IMR-90 (cell line): ENCODE data around the gene TMEM229A. TPM values are rescaled to one million over a fixed set of nuclear protein-coding genes. Genes with fewer than 3 reads are reported as not detected.

Experiments
- ATAC-seq: fragments of 200-7000 bp; cut with Tn5 transposase; 2 replicates; pipeline ENCODE4 v1.9.1; 2020; ENCODE audit warnings: low read depth, mild to moderate bottlenecking, moderate library complexity
- BruUV-seq: library from RNA; stranded (reverse); fragments of 400-500 nt; replicated peaks from 2 replicates; lab custom pipeline; 2021; lab: Mats Ljungman, UMichigan
- CTCF ChIA-PET: fragments of 300-600 bp; formaldehyde crosslinking; extraction: SDS; loops from one replicate; lab custom pipeline; 2021; ENCODE audit warnings: antibody characterized with exemption; lab: Yijun Ruan, JAX
- POLR2A ChIA-PET: fragments of 300-600 bp; sonication (Branson Sonifier 250); formaldehyde crosslinking; loops from one replicate; lab custom pipeline; 2022; ENCODE audit warnings: antibody characterized with exemption; ENCODE audit not compliant: unreplicated experiment; lab: Charles Lee
- DNase-seq: peaks from one replicate; pipeline ENCODE4 v3.0.0; 2013
- H2AFZ ChIP-seq: replicated peaks from 2 replicates; pipeline ENCODE3; 2013; ENCODE audit warnings: low read length, mild to moderate bottlenecking; ENCODE audit not compliant: poor library complexity
- H2AK5ac ChIP-seq: 2 replicates; pipeline ENCODE4 v1.6.1; 2013; ENCODE audit warnings: low read depth, low read length, inconsistent platforms
- H2AK9ac ChIP-seq: replicated peaks from 2 replicates; pipeline ENCODE3; 2013; ENCODE audit warnings: mild to moderate bottlenecking, low read depth, low read length, moderate library complexity; ENCODE audit not compliant: poor library complexity
- H2BK120ac ChIP-seq: 2 replicates; pipeline ENCODE4 v1.6.1; 2013; ENCODE audit warnings: low read depth, low read length, inconsistent platforms
- H2BK15ac ChIP-seq: 3 replicates; pipeline ENCODE4 v1.6.1; 2013; ENCODE audit warnings: low read depth, low read length, inconsistent platforms
- H2BK20ac ChIP-seq: 2 replicates; pipeline ENCODE4 v1.6.1; 2013; ENCODE audit warnings: low read depth, mild to moderate bottlenecking, inconsistent platforms, low read length, moderate library complexity
- H2BK5ac ChIP-seq: 2 replicates; pipeline ENCODE4 v1.6.1; 2013; ENCODE audit warnings: mild to moderate bottlenecking, low read depth, low read length, inconsistent platforms; ENCODE audit not compliant: poor library complexity, severe bottlenecking
- H3K14ac ChIP-seq: replicated peaks from 2 replicates; pipeline ENCODE4 v1.6.1; 2013; ENCODE audit warnings: low read depth, low read length, inconsistent platforms
- H3K18ac ChIP-seq: 2 replicates; pipeline ENCODE4 v1.6.1; 2013; ENCODE audit warnings: low read depth, low read length, control low read depth
- H3K23ac ChIP-seq: 2 replicates; pipeline ENCODE4 v1.6.1; 2013; ENCODE audit warnings: low read depth, low read length, inconsistent platforms
- H3K27ac ChIP-seq: 2 replicates; pipeline ENCODE4 v1.5.1; 2013; ENCODE audit warnings: mild to moderate bottlenecking, control low read depth, low read length; ENCODE audit not compliant: insufficient read depth
- H3K27me3 ChIP-seq: 2 replicates; pipeline ENCODE4 v1.6.1; 2013; ENCODE audit warnings: low read length; ENCODE audit not compliant: control insufficient read depth, insufficient read depth
- H3K36me3 ChIP-seq: 2 replicates; pipeline ENCODE4 v1.6.1; 2013; ENCODE audit warnings: low read length, mixed read lengths; ENCODE audit not compliant: control insufficient read depth, insufficient read depth
- H3K4ac ChIP-seq: 2 replicates; pipeline ENCODE4 v1.6.1; 2013; ENCODE audit warnings: low read depth, low read length, inconsistent platforms
- H3K4me1 ChIP-seq: 2 replicates; pipeline ENCODE4 v1.6.1; 2013; ENCODE audit warnings: low read length, mixed read lengths; ENCODE audit not compliant: control insufficient read depth, insufficient read depth
- H3K4me2 ChIP-seq: 2 replicates; pipeline ENCODE4 v1.6.1; 2013; ENCODE audit warnings: low read depth, mild to moderate bottlenecking, control low read depth, low read length, moderate library complexity
- H3K4me3 ChIP-seq: 2 replicates; pipeline ENCODE4 v1.5.1; 2013; ENCODE audit warnings: low read depth, mild to moderate bottlenecking, control low read depth, low read length, moderate library complexity; ENCODE audit not compliant: insufficient read depth
- H3K56ac ChIP-seq: 2 replicates; pipeline ENCODE4 v1.6.1; 2013; ENCODE audit warnings: low read length, inconsistent platforms; ENCODE audit not compliant: insufficient read depth; ENCODE audit errors: extremely low read depth
- H3K79me1 ChIP-seq, 2 experiments: 2 replicates each; pipeline ENCODE4 v1.6.1; 2013; ENCODE audit warnings: low read length in 2 of 2, inconsistent platforms in 1 of 2, low read depth in 1 of 2
- H3K9ac ChIP-seq: 2 replicates; pipeline ENCODE4 v1.6.1; 2013; ENCODE audit warnings: low read depth, low read length, control low read depth
- H3K9me1 ChIP-seq: 2 replicates; pipeline ENCODE4 v1.6.1; 2013; ENCODE audit warnings: low read length, inconsistent platforms; ENCODE audit not compliant: insufficient read depth
- H3K9me3 ChIP-seq: 2 replicates; pipeline ENCODE4 v1.6.1; 2013; ENCODE audit warnings: low read length; ENCODE audit not compliant: control insufficient read depth, insufficient read depth
- H4K20me1 ChIP-seq: 2 replicates; pipeline ENCODE4 v1.6.1; 2013; ENCODE audit warnings: low read length, inconsistent platforms; ENCODE audit not compliant: insufficient read depth
- H4K5ac ChIP-seq: 2 replicates; pipeline ENCODE4 v1.6.1; 2013; ENCODE audit warnings: mild to moderate bottlenecking, low read depth, low read length, control low read depth
- H4K8ac ChIP-seq, 2 experiments: 2 replicates each; pipeline ENCODE4 v1.6.1; 2013; ENCODE audit warnings: low read depth in 2 of 2, low read length in 2 of 2, control low read depth in 1 of 2, inconsistent platforms in 1 of 2
- H4K91ac ChIP-seq: 2 replicates; pipeline ENCODE4 v1.6.1; 2013; ENCODE audit warnings: low read depth, low read length, inconsistent platforms; ENCODE audit not compliant: insufficient read depth
- BHLHE40 ChIP-seq: fragments of 150-350 bp; IDR thresholded peaks from 2 replicates; pipeline ENCODE4 v1.6.1; 2016; ENCODE audit warnings: mild to moderate bottlenecking, low read depth, low read length
- CEBPB ChIP-seq: IDR thresholded peaks from 2 replicates; pipeline ENCODE4 v1.6.1; 2012; ENCODE audit warnings: low read depth, low read length, improper control_type of control experiment
- CHD1 ChIP-seq: IDR thresholded peaks from 2 replicates; pipeline ENCODE4 v1.6.1; 2012; ENCODE audit warnings: low read depth, low read length, improper control_type of control experiment
- FOS ChIP-seq: fragments of 150-350 bp; IDR thresholded peaks from 2 replicates; pipeline ENCODE4 v1.6.1; 2016; ENCODE audit warnings: low read depth, low read length
- MAFK ChIP-seq: IDR thresholded peaks from 2 replicates; pipeline ENCODE4 v1.6.1; 2012; ENCODE audit warnings: low read depth, low read length, improper control_type of control experiment
- MAZ ChIP-seq: IDR thresholded peaks from 2 replicates; pipeline ENCODE4 v1.6.1; 2012; ENCODE audit warnings: low read depth, mild to moderate bottlenecking, low read length, improper control_type of control experiment, moderate library complexity, borderline replicate concordance
- MXI1 ChIP-seq: IDR thresholded peaks from 2 replicates; pipeline ENCODE4 v1.6.1; 2012; ENCODE audit warnings: low read depth, mild to moderate bottlenecking, low read length, moderate library complexity, borderline replicate concordance
- NFE2L2 ChIP-seq: fragments of 150-350 bp; IDR thresholded peaks from 2 replicates; pipeline ENCODE4 v1.6.1; 2016; ENCODE audit warnings: low read depth, mild to moderate bottlenecking, low read length
- POLR2A ChIP-seq: IDR thresholded peaks from 2 replicates; pipeline ENCODE4 v1.6.1; 2012; ENCODE audit warnings: mild to moderate bottlenecking, low read depth, low read length
- RAD21 ChIP-seq: IDR thresholded peaks from 2 replicates; pipeline ENCODE4 v1.6.1; 2012; ENCODE audit warnings: low read length, improper control_type of control experiment
- RCOR1 ChIP-seq: IDR thresholded peaks from 2 replicates; pipeline ENCODE4 v1.6.1; 2012; ENCODE audit warnings: mild to moderate bottlenecking, low read length, improper control_type of control experiment; ENCODE audit not compliant: insufficient replicate concordance
- RFX5 ChIP-seq: IDR thresholded peaks from 2 replicates; pipeline ENCODE4 v1.8.0; 2012; ENCODE audit warnings: low read depth, mild to moderate bottlenecking, low read length, moderate library complexity
- SMC3 ChIP-seq: fragments of 150-350 bp; IDR thresholded peaks from 2 replicates; pipeline ENCODE4 v1.6.1; 2016; ENCODE audit warnings: low read depth, mild to moderate bottlenecking, antibody characterized with exemption, low read length, moderate library complexity
- WGBS, 2 experiments: methylation state at CpG; one replicate each; pipeline versions ENCODE4 v1.1.5 to v1.1.7; 2013; ENCODE audit warnings: missing lambda C conversion rate in 2 of 2; ENCODE audit not compliant: insufficient read length in 1 of 2; ENCODE audit errors: extremely low coverage in 2 of 2; 5-methylcytosine and 5-hydroxymethylcytosine counted together
- dilution Hi-C: fragments of 300-500 bp; cut with HindIII; formaldehyde crosslinking; loops from one replicate; pipeline ENCODE4 v1.14.3; 2018; ENCODE audit warnings: low sequenced_read_pairs; ENCODE audit not compliant: unreplicated experiment
- in situ Hi-C: fragments of 300-500 bp; cut with MboI; formaldehyde crosslinking; loops from 3 replicates; pipeline ENCODE4 v1.14.3; 2019; ENCODE audit warnings: low sequenced_read_pairs, inconsistent platforms, mixed read lengths
- intact Hi-C: fragments of 100-400 bp; cut with micrococcal nuclease; formaldehyde crosslinking; loops from 2 replicates; pipeline ENCODE4 v1.10.0; 2022
- polyA plus RNA-seq, 3 experiments: library from polyadenylated mRNA; depleted of rRNA; stranded (reverse); fragments of >200 nt; gene quantifications; 2 replicates each; pipeline ENCODE4 v1.2.3, GENCODE V29; 2012; ENCODE audit warnings: low replicate concordance in 1 of 3
- total RNA-seq: library from RNA; depleted of rRNA; stranded (reverse); fragments of >200 nt; gene quantifications from 2 replicates; pipeline ENCODE4 v1.2.3, GENCODE V29; 2012
- TF ChIP-seq, protein P1 (sequence below): conservative IDR thresholded peaks from 2 replicates; pipeline ENCODE4 v1.5.1; 2012; ENCODE audit warnings: mild to moderate bottlenecking, low read depth, low read length, improper control_type of control experiment
- TF ChIP-seq, protein P2 (sequence below): fragments of 150-350 bp; IDR thresholded peaks from 2 replicates; pipeline ENCODE4 v1.6.1; 2016; ENCODE audit warnings: low read depth, mild to moderate bottlenecking, low read length, moderate library complexity, borderline replicate concordance
- TF ChIP-seq, protein P3 (sequence below): fragments of 150-350 bp; IDR thresholded peaks from 2 replicates; pipeline ENCODE4 v1.6.1; 2017; ENCODE audit warnings: mild to moderate bottlenecking, antibody characterized with exemption, low read length, low read depth

TMEM229A gene
- total and polyA plus RNA-seq, 2 of the 4 experiments (the other 2 are of a cell fraction): not detected

DNA sequence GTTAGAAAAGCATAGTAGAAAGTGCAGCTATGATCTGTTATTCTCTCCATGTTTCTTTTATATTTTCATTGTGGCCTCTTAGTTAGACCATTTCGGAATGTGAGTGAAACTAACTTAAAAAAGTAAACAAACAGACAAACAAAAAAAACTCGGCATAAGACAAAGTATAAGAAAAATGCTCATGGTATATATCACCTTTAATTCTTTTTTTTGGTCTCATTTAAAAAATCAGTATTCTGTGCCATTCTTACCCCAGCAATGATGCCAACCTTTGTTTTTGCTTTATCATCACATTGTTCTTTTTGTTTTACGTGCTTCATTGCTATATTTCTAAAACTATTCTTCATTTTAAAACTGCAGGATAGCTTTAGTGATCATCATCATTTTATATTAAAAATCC, 2.8 kb upstream of the TMEM229A start:
- no peak overlapping the region for H2BK15ac ChIP-seq
- peaks cover 30% of the 10 kb centered on the region for H3K27me3 ChIP-seq
- no peak overlapping the region for H4K5ac ChIP-seq
- intact Hi-C loops: no loop called here
- no peaks in the 10 kb centered on the region for H3K36me3 ChIP-seq
- DNase-seq (no peak), ATAC-seq (no peak)
- ChIA-PET POLR2A (no interaction called here), CTCF (no interaction called here)
- H3K9ac ChIP-seq: no peak overlapping the region
- no peak overlapping the region for H4K8ac ChIP-seq
- no peaks in the 10 kb centered on the region for H3K79me1 ChIP-seq
- H3K14ac ChIP-seq: no peak overlapping the region
- no peak overlapping the region for H4K91ac ChIP-seq
- no peaks in the 10 kb centered on the region; the same call in 1 of the 2 replicates for H3K4me1 ChIP-seq
- no peaks in the 10 kb centered on the region for H4K20me1 ChIP-seq
- 100% methylated on average over 1 of the region's 3 CpGs; no CpG with 5 or more reads in 1 of the 2 experiments for WGBS, 2 experiments
- no peak overlapping the region for H2AFZ ChIP-seq
- H3K56ac ChIP-seq: no peak overlapping the region
- no peak overlapping the region for H2AK9ac ChIP-seq
- no peak overlapping the region for H3K18ac ChIP-seq
- in situ Hi-C loops: no loop called here
- H3K9me1 ChIP-seq: no peaks in the 10 kb centered on the region
- no peak overlapping the region for H3K4me3 ChIP-seq
- H2BK5ac ChIP-seq: no peak overlapping the region
- no peak overlapping the region for H3K23ac ChIP-seq
- BruUV-seq: no TSS peak
- H3K4ac ChIP-seq: no peak overlapping the region
- no peak overlapping the region for H2AK5ac ChIP-seq
- no peak overlapping the region for H3K27ac ChIP-seq
- no peak overlapping the region for H2BK20ac ChIP-seq
- H3K4me2 ChIP-seq: no peak overlapping the region
- no peaks in the 10 kb centered on the region; the same call in 1 of the 2 replicates for H3K9me3 ChIP-seq
- TF ChIP-seq RCOR1: no peak
- no peak for TF ChIP-seq POLR2A
- TF ChIP-seq FOS: no peak
- TF ChIP-seq RFX5: no peak
- TF ChIP-seq, protein P1, sequence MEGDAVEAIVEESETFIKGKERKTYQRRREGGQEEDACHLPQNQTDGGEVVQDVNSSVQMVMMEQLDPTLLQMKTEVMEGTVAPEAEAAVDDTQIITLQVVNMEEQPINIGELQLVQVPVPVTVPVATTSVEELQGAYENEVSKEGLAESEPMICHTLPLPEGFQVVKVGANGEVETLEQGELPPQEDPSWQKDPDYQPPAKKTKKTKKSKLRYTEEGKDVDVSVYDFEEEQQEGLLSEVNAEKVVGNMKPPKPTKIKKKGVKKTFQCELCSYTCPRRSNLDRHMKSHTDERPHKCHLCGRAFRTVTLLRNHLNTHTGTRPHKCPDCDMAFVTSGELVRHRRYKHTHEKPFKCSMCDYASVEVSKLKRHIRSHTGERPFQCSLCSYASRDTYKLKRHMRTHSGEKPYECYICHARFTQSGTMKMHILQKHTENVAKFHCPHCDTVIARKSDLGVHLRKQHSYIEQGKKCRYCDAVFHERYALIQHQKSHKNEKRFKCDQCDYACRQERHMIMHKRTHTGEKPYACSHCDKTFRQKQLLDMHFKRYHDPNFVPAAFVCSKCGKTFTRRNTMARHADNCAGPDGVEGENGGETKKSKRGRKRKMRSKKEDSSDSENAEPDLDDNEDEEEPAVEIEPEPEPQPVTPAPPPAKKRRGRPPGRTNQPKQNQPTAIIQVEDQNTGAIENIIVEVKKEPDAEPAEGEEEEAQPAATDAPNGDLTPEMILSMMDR: no peak
- TF ChIP-seq MXI1: no peak
- TF ChIP-seq, protein P2, sequence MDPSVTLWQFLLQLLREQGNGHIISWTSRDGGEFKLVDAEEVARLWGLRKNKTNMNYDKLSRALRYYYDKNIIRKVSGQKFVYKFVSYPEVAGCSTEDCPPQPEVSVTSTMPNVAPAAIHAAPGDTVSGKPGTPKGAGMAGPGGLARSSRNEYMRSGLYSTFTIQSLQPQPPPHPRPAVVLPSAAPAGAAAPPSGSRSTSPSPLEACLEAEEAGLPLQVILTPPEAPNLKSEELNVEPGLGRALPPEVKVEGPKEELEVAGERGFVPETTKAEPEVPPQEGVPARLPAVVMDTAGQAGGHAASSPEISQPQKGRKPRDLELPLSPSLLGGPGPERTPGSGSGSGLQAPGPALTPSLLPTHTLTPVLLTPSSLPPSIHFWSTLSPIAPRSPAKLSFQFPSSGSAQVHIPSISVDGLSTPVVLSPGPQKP: no peak
- TF ChIP-seq CEBPB: no peak
- TF ChIP-seq, protein P3, sequence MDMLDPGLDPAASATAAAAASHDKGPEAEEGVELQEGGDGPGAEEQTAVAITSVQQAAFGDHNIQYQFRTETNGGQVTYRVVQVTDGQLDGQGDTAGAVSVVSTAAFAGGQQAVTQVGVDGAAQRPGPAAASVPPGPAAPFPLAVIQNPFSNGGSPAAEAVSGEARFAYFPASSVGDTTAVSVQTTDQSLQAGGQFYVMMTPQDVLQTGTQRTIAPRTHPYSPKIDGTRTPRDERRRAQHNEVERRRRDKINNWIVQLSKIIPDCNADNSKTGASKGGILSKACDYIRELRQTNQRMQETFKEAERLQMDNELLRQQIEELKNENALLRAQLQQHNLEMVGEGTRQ: no peak
- TF ChIP-seq RAD21: no peak
- TF ChIP-seq MAFK: no peak
- no peak for TF ChIP-seq CHD1
- TF ChIP-seq NFE2L2: no peak
- no peak for TF ChIP-seq SMC3
- TF ChIP-seq MAZ: no peak
- no peak for TF ChIP-seq BHLHE40
- H2BK120ac ChIP-seq: no peak overlapping the region
- dilution Hi-C loops: no loop called here
